Measurements from ENCODE around the gene CCDC3.

DNA sequence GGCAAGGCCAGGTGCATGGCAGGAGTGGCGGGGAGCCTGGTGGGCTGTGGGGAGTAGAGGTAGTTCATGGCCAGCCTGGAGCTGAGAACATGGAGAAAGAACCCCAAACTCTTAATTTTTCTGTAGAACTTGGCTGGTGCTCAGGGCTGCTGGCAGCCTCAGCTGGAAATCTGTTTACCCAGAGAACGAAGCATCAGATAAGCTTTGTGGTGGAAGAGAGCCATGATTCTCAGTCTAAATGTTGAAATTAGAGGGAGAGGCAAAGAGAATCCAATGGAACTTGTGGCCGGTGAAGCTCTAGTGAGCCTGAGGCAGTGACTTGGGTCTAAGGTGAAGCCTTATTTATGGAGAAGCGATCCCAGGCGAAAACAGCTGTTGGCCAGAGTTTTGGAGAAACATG is 126.4 kb downstream of the CCDC3 start:
- TF ChIP-seq TAF1 (IDR thresholded peaks at IDR 0.05; ENCODE audit: borderline replicate concordance, low read depth, low read length) (no peak), POLR2A (IDR thresholded peaks at IDR 0.05; ENCODE audit: low read depth, low read length) (no peak), POLR2AphosphoS5 (IDR thresholded peaks at IDR 0.05; ENCODE audit: low read depth, low read length) (no peak)

All from GM12892 (cell line).